HL-60 (cell line): ENCODE results near the gene GPR68.

ENCODE experiments used
- CTCF ChIP-seq: IDR thresholded peaks from one replicate; pipeline ENCODE4 v1.5.1; 2011; ENCODE audit warnings: low read length, control low read depth, inconsistent platforms; ENCODE audit not compliant: insufficient read depth
- POLR2AphosphoS5 ChIP-seq: IDR thresholded peaks from 2 replicates; pipeline ENCODE4 v1.6.1; 2012; ENCODE audit warnings: low read depth
- REST ChIP-seq: IDR thresholded peaks from 2 replicates; pipeline ENCODE4 v1.6.1; 2012; ENCODE audit warnings: low read depth; ENCODE audit not compliant: insufficient replicate concordance
- SPI1 ChIP-seq: IDR thresholded peaks from 2 replicates; pipeline ENCODE4 v1.6.1; 2012; ENCODE audit warnings: low read depth, mild to moderate bottlenecking, borderline replicate concordance

DNA sequence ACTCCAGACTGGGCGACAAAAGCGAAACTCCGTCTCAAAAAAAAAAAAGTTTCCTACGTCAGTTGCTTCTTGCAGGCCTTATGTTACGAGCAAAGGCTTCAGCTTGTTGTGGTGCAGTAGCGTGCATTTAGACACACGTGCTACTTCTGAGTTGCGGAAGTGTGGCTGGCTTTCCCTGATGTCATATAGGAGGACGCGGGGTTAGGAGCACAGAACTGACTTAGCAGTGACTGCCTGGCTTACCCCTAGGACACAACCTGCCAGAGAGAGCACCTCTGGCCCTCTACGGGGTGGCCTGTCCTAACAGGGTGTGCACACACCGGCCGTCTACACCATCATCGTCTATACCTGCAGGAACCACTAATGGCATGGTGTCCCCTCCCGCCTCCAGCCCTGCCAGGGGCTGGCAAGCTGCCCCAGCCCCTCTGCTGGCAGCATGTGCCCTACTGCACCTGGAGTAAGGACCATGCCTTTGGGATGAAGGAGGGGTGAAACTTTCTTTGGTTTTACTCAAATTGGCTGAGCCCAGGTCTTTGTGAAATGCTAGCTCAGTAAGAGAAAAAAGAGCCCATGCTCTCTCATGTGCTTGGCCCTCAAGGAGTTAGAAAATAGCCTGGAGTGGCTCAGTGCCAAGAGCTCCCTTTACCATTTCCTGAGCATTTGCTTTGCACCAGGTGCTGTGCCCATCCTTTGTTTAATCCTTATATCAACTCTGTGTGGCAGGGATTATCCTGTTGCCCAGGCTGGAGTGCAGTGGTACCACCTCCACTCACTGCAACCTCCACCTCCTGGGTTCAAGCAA lies 1.7 kb upstream of the GPR68 start:
- TF ChIP-seq CTCF = no peak
- TF ChIP-seq REST = no peak
- no peak for TF ChIP-seq SPI1
- TF ChIP-seq POLR2AphosphoS5 = no peak
